ENCODE measurements around the gene NOS1. TPM values are rescaled to one million over a fixed set of nuclear protein-coding genes. Genes with fewer than 3 reads are reported as not detected.

NOS1 gene
- total RNA-seq, 1 donor from 2014 or later: not detected

DNA sequence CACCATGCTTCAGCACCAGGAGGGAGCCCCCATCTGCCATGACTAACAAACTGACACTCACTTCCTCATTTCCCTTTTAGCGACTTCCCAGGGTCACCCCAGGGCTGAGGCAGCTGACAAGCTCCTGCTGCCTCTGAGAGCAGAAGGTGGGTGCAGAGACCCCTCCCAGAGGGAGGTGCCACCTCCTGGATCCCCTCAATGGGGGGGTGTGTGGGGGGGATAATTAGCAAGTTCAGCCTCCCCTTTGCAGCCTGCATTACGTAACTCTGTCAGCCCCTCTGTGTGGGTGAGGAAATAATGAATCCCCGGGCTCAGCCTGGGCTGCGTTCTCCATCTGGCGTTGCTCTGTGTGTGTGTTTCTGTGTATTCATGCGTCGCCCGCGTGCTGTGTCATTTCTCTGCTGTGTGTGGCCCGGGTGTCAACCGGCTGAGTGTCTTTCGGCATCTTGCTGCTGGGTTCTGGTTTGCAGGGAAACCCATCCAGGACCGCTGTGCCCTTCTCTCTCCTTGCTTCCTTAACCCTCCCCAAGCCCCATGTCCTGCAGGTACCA, 28.0 kb downstream of the NOS1 start:
- DNase-seq (ENCODE audit: extremely low read depth, low read depth, low spot score): no peak

GRCh38 chr12:117331691-117332090, 29.7 kb downstream of the NOS1 start:
- DNase-seq (ENCODE audit: extremely low read depth, low read depth, low spot score): no peak

DNA sequence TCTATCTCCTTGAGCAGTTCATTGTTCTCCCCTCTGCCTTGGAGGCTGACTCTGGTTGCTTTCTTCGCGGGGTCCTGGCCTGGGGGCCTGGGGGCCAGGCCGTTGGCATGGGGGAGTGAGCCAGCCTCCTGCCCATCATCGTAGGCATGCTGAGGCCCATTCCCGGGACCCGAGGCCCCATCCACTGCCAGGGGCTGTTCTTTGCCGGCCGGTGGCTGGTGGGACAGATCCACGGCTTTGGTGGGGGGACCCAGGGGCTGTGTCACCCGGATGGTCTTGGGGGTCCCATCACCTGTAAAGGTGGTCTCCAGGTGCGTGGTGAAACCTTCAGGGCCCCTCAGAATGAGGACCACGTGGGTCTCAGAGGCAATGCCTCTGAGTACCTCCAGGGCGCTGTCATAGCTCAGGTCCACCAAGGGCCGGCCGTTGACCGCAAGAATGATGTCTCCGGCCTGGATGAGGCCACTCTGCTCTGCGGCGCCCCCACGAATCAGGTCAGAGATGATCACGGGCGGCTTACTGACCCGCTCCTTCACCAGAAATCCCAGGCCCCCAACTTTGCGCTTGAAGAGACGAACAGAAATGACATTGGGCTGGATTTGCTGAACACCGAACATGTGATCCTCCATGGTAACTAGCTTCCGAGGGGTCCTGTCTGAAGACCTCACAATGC, 30.8 kb downstream of the NOS1 start:
- DNase-seq (ENCODE audit: extremely low read depth, low read depth, low spot score): no peak

GRCh38 chr12:117329756-117330155, 31.7 kb downstream of the NOS1 start:
- no peak for DNase-seq (ENCODE audit: extremely low read depth, low read depth, low spot score)

DNA sequence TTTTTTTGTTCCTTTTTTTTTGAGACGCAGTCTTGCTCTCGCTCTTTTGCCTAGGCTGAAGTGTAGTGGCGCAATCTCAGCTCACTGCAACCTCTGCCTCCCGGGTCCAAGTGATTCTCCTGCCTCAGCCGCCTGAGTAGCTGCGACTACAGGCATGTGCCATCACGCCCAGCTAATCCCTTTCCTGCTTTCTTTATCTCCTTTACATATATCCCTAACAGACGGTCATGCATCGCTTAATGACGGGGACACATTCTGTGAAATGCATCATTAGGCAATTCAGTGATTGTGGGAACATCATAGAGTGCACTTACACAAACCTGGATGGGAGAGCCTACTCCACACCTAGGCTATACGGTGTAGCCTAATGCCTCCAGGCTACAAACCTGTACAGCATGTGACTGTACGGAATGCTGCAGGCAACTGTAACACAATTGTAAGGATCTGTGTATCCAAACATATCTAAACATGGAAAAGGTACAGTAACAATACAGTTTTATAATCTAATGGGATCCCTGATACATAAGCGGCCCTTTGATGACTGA, 32.8 kb downstream of the NOS1 start:
- no peak for DNase-seq (ENCODE audit: extremely low read depth, low read depth, low spot score)

GRCh38 chr12:117322428-117322827, 39.0 kb downstream of the NOS1 start:
- DNase-seq (ENCODE audit: extremely low read depth, low read depth, low spot score): no peak

- DNase-seq (ENCODE audit: extremely low read depth, low read depth, low spot score): no peak
Observed at GRCh38 chr12:117321572-117321971, 39.9 kb downstream of the NOS1 start.

GRCh38 chr12:117318591-117318990, 42.8 kb downstream of the NOS1 start:
- no peak for DNase-seq (ENCODE audit: extremely low read depth, low read depth, low spot score)

GRCh38 chr12:117316336-117316735, 45.1 kb downstream of the NOS1 start:
- no peak for DNase-seq (ENCODE audit: extremely low read depth, low read depth, low spot score)

GRCh38 chr12:117313926-117314325, 47.5 kb downstream of the NOS1 start:
- DNase-seq (ENCODE audit: extremely low read depth, low read depth, low spot score): no peak

GRCh38 chr12:117312770-117313169, 48.7 kb downstream of the NOS1 start:
- no peak for DNase-seq (ENCODE audit: extremely low read depth, low read depth, low spot score)

DNA sequence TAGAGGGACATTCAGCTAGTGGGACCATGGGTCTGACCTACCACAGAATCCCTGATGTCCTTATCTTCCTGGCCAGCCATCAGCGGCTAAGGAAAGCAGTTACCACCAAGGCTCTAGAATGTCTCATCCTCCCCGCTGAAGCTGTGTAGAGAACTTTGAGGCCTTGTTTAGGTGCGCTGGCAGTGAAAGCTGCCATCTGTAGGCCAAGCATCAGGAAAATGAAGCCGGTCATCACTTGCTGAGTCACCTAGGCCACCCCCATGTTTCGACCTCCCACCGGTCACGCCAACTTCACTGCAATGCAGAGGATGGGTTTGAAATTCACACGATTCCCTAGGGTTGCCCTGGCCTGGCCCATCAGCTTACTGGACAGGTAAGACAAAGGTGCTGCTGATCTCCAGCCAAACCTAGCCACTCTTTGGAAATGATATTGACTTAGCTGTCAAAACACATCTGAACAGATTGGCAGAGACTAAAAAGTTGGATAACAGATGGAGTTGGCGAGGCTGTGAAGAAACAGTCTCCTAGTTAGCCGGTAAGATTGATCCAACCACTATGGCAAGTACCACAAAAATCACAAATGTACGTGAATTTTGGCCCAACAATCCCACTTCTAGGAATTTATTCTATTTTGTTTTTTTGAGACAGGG, 52.0 kb downstream of the NOS1 start:
- DNase-seq (ENCODE audit: extremely low read depth, low read depth, low spot score): no peak

DNA sequence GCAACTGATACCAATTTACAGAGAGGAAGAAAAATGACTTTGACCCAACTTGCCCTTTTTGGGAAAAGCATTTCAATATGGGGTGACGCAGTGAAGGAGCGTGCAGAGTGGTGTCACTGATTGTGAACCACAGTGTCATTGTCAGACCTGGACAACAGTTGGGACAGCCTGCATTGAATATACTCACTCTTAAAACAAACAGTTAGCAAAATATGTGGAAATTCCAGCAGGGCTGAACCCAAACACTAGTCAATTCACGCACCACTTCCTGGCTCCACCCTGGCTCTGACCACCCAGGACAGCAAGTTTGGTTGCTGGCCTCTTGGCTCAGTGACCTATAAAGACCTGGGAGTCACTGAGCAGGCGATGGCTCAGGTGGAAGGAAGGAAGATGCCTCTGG, 61.3 kb downstream of the NOS1 start:
- DNase-seq (ENCODE audit: extremely low read depth, low read depth, low spot score): no peak

DNA sequence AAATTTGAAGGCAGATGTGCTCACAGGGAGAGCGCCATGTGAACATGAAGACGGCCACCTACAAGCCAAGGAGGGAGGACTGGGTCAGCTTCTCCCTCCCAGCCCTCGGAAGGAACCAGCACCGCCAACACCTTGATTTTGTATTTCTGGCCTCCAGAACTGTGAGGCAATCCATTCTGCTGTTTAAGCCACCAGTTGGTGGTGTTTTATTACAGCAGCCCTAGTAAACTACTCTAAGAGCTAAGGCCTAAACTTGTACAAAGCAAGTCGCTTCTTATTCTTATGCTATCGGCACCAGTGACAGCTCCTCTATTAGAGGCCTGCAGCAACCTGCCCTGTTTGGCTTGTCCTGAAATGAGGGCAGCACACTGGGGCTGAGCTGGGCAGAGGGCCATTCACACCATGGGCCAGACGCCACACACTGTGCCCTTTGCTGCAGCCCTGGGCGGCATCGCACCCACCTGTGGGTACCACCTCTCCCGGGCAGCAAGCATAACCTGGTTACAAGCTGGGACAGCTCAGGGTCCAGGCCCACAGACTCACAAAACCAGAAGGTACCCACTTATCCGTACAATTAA, 62.7 kb downstream of the NOS1 start:
- no peak for DNase-seq (ENCODE audit: extremely low read depth, low read depth, low spot score)

DNA sequence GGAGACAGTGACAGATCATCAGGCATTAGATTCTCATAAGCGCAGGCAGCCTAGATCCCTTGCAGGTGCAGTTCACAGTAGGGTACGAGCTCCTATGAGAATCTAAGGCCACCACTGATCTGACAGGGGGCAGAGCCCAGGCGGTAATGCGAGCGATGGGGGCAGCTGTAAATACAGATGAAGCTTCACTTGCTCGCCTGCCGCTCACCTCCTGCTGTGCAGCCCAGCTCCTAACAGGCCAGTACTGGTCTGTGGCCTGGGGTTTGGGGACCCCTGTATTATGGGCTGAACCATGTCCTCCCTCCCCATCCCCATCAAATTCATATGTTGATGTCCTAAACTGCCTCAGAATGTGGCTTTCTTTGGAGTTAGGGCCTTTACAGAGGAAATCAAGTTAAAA, 63.2 kb downstream of the NOS1 start:
- DNase-seq (ENCODE audit: extremely low read depth, low read depth, low spot score): no peak

- DNase-seq (ENCODE audit: extremely low read depth, low read depth, low spot score): no peak
Observed at GRCh38 chr12:117294189-117294603, 67.2 kb downstream of the NOS1 start.

- no peak for DNase-seq (ENCODE audit: extremely low read depth, low read depth, low spot score)
Observed at GRCh38 chr12:117293510-117293909, 67.9 kb downstream of the NOS1 start.

DNA sequence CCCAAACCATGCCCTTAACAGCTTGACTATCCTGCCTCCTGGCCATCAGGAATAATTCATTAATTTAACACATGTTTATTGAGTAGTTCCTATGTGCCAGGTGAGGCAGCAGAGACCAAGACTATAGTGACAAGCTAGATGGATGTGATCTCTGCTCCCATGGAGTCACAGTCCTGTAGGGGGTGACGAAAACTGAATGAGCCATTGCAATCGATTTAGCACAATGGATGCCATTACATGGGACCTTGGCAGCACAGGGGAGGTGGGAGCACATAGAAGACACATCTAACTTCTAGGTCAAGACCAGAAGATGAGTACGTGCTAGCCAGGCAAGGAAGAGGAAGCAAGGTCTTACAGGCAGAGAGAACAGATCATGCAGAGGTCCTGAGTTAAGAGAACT, 68.7 kb downstream of the NOS1 start:
- DNase-seq (ENCODE audit: extremely low read depth, low read depth, low spot score): no peak

DNA sequence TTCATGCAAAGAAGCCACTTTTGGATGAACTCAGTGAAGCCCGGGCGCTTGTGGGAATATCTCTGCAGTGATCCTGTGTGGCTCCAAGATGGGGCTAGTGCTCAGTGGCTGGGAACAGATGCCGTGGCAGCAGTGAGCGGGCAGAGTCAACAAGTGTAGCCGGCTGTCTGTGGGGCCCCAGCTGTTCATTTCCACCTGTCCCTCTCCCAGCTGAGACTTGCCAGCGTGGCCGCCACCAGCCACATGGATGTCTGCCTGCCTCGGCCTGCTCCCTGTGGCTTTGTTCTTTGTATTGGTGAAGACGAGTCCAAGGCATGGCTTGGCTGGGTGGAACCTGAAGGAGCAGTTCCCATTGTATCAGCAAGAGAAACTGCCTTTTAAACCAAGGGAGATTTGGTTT, 77.3 kb downstream of the NOS1 start:
- DNase-seq (ENCODE audit: extremely low read depth, low read depth, low spot score): no peak

- DNase-seq (ENCODE audit: extremely low read depth, low read depth, low spot score): no peak
Observed at GRCh38 chr12:117282490-117282889, 78.9 kb downstream of the NOS1 start.

DNA sequence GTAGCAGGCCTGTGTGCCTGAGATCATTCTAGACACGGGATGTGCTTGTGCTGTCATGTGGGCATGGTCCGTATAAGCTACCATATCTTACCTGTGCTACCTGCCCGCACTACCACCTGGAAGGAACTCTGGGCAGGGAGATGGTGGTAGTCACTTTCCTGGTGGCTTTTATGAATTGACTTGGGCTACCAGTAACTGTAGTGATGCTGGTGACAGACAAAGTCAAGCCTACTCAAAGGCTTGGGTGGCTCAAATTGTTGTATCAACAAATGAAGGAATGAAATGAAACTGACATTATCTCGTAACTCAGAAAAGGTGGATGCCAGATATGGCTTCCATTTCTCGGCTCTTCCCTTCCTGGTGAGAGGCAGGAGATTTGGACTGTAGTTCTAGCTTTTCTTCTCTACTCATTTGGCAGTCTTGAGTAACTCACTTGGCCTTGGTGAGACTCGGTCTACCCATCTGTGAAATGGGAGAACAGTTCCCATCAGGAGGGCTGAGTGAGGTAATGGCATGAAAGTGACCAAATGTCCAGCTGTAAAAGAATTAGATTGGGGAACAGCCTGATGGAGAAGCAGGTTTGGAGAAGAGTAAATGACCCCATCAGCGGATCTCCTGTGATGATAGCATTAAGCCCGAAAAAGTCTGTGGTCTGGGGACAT, 81.3 kb downstream of the NOS1 start:
- DNase-seq (ENCODE audit: extremely low read depth, low read depth, low spot score): no peak
